Transverse colon (tissue), 4 donors: ENCODE data around the gene MAOA. TPM values are rescaled to one million over a fixed set of nuclear protein-coding genes. Genes with fewer than 3 reads are reported as not detected.

ENCODE experiments used
- DNase-seq: peaks from one replicate; pipeline ENCODE4 v3.0.0-alpha.2; 2019
- H3K27ac ChIP-seq, 4 donors: fragments of 200-600 bp; sonication (generic); 2 replicates each; pipeline ENCODE4 v1.5.1; 2016 to 2018; ENCODE audit warnings: inconsistent platforms in 4 of 4
- H3K27me3 ChIP-seq: fragments of 200-600 bp; sonication (generic); 2 replicates; pipeline ENCODE4 v1.5.1; 2017; ENCODE audit warnings: inconsistent platforms
- H3K36me3 ChIP-seq, 4 donors: fragments of 200-600 bp; sonication (generic); 2 replicates each; pipeline ENCODE4 v1.5.1; 2017 to 2019; ENCODE audit warnings: inconsistent platforms in 4 of 4
- H3K4me1 ChIP-seq, 4 donors: fragments of 200-600 bp; sonication (generic); 2 replicates each; pipeline ENCODE4 v1.5.1; 2017 to 2020; ENCODE audit warnings: inconsistent platforms in 4 of 4
- H3K4me3 ChIP-seq, 4 donors: fragments of 200-600 bp; sonication (generic); 1 replicate in 1 of 4; 2 replicates in 3 of 4; pipeline versions ENCODE4 v1.5.1 to v1.6.1; 2017 to 2019; ENCODE audit warnings: inconsistent platforms in 4 of 4
- H3K9me3 ChIP-seq, 2 donors: fragments of 200-600 bp; sonication (generic); 2 replicates each; pipeline ENCODE4 v1.5.1; 2017 to 2019; ENCODE audit warnings: inconsistent platforms in 2 of 2
- CTCF ChIP-seq, 5 experiments: fragments of 200-600 bp in 3 of 5; fragments of 450-650 bp in 2 of 5; sonication (generic) in 3 of 5; IDR thresholded peaks; 1 replicate in 2 of 5; 2 replicates in 3 of 5; pipeline ENCODE4 v1.5.1; 2016 to 2017; ENCODE audit warnings: antibody characterized with exemption in 5 of 5, inconsistent platforms in 3 of 5, mild to moderate bottlenecking in 2 of 5, moderate library complexity in 1 of 5
- EP300 ChIP-seq: sonication (generic); formaldehyde crosslinking; IDR thresholded peaks from one replicate; pipeline ENCODE4 v1.6.1; 2017; ENCODE audit warnings: antibody characterized with exemption, low read depth
- POLR2A ChIP-seq: fragments of 450-650 bp; IDR thresholded peaks from one replicate; pipeline ENCODE4 v1.6.1; 2016; ENCODE audit warnings: antibody characterized with exemption, mild to moderate bottlenecking, moderate library complexity
- POLR2AphosphoS5 ChIP-seq, 3 donors: sonication (generic); formaldehyde crosslinking; IDR thresholded peaks; one replicate each; pipeline ENCODE4 v1.6.1; 2016; ENCODE audit warnings: antibody characterized with exemption in 3 of 3
- WGBS, 2 donors: methylation state at CpG; one replicate each; pipeline ENCODE4 v1.1.5; 2018; ENCODE audit warnings: low coverage in 1 of 2; 5-methylcytosine and 5-hydroxymethylcytosine counted together
- in situ Hi-C, 4 donors: fragments of 200-750 bp; cut with MboI; loops; one replicate each; pipeline versions ENCODE4 v1.15.0 to v1.15.1; 2017; ENCODE audit warnings: low sequenced_read_pairs in 3 of 4, low pct_ligation_motif_present in 1 of 4, low pct_unique_long_range_greater_than_20kb in 1 of 4
- intact Hi-C: fragments of 100-400 bp; cut with DNase I; formaldehyde crosslinking; loops from one replicate; pipeline ENCODE4 v1.15.1; 2023; ENCODE audit warnings: low total_unique reads
- total RNA-seq, 4 donors: library from RNA; depleted of rRNA; stranded (reverse); fragments of >200 nt; gene quantifications; one replicate each; pipeline ENCODE4 v1.1.0, GENCODE V29; 2016

The MAOA gene
- total RNA-seq, 4 donors from 2014 or later: 104 to 425 (median 289) TPM

DNA sequence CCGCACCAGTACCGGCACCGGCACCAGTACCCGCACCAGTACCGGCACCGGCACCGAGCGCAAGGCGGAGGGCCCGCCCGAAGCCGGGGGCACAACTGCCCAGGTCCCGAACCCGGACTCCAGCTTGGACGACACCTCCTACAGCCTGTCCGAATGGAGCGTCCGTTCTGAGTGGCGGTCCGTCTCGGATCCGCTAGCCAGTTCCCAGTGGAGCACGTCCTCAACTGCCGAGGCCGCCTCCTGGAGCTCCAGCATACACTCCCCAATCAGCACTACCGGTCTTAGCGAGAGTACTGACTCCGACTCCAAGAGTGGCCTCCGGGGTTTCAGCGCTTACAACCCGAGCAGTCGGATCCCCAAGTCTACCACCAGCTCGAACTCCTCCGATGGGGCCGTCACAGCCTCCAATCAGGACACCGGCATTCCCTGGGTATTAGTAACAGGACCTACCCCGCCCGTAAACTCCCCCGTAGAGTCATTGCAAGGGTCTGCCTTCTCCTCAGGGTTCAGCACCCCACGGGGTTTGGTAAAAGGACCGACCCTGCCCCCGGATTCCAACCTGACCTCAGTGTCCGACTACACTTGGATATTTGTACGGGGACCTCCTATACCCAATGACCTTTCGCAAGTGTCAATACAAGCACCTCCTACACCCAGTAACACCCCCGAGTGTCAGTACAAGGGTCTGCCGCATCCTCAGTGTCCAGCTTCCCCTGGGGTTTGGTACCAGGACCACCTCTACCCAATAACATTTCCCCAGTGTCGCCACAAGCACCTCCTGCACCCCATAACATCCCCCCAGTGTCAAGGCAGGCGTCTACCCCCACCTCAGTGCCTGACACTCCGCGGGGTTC is 721 bp upstream of the MAOA start:
- Histone ChIP-seq H3K27ac (peak overlapping the region; percentile 91 to 93 (median 93)), H3K4me1 (peaks cover 0 to 4% (median 0%) of the 10 kb centered on the region in 4 donors), H3K4me3 (peak overlapping the region; percentile 52 to 83 (median 64)), H3K27me3 (no peaks in the 10 kb centered on the region), H3K36me3 (no peaks in the 10 kb centered on the region), H3K9me3 (no peaks in the 10 kb centered on the region)
- 65% methylated on average over 51 of the region's 51 CpGs; no CpG with 5 or more reads in 1 of the 2 donors for WGBS, 2 donors
- no peak for TF ChIP-seq EP300
- TF ChIP-seq POLR2A: peak; percentile 10
- peak in 1 of 5 experiments; percentile 5 for TF ChIP-seq CTCF (IDR thresholded peaks at IDR 0.05)
- TF ChIP-seq POLR2AphosphoS5 (IDR thresholded peaks at IDR 0.05): no peak
- in situ Hi-C loops (no loop called here), intact Hi-C loops (loop anchor here (5.0 kb wide), 2 partner anchors 37 to 92 kb away; no protein-coding TSS in a partner anchor)
- peak; percentile 34 for DNase-seq

GRCh38 chrX:43657671-43658070 is 1.6 kb downstream of the MAOA start:
- Histone ChIP-seq H3K4me1 (peaks cover 0 to 8% (median 2%) of the 10 kb centered on the region in 4 donors), H3K9me3 (no peaks in the 10 kb centered on the region), H3K27me3 (no peaks in the 10 kb centered on the region), H3K27ac (peak overlapping the region; percentile 38 to 64 (median 58)), H3K36me3 (no peaks in the 10 kb centered on the region), H3K4me3 (peak overlapping the region; percentile 22 to 83 (median 30))
- 70% methylated on average over 1 of the region's 1 CpG; no CpG with 5 or more reads in 1 of the 2 donors for WGBS, 2 donors
- intact Hi-C loops: loop anchor here (5.0 kb wide), 2 partner anchors 35 to 90 kb away; no protein-coding TSS in a partner anchor
- no peak for DNase-seq
- in situ Hi-C loops: no loop called here
- TF ChIP-seq EP300: no peak
- TF ChIP-seq POLR2AphosphoS5 (IDR thresholded peaks at IDR 0.05): no peak
- no peak for TF ChIP-seq CTCF (IDR thresholded peaks at IDR 0.05)
- TF ChIP-seq POLR2A: no peak

GRCh38 chrX:43661521-43662240 is 5.6 kb downstream of the MAOA start:
- in situ Hi-C loops: no loop called here

More at GRCh38 chrX:43661521-43662240, 5.6 kb downstream of the MAOA start:
- DNase-seq: no peak
- H3K4me3 ChIP-seq: no peak overlapping the region
- H3K27me3 ChIP-seq: no peaks in the 10 kb centered on the region
- peaks cover 0 to 27% (median 3%) of the 10 kb centered on the region in 4 donors for H3K4me1 ChIP-seq
- WGBS, 2 donors: 66% methylated on average over 4 of the region's 4 CpGs; no CpG with 5 or more reads in 1 of the 2 donors
- H3K36me3 ChIP-seq: no peaks in the 10 kb centered on the region
- intact Hi-C loops: no loop called here
- H3K27ac ChIP-seq: peak overlapping the region; percentile 3 to 53 (median 32)
- no peak for TF ChIP-seq CTCF (IDR thresholded peaks at IDR 0.05)
- TF ChIP-seq POLR2A: no peak
- no peak for TF ChIP-seq POLR2AphosphoS5 (IDR thresholded peaks at IDR 0.05)
- TF ChIP-seq EP300: no peak
- no peaks in the 10 kb centered on the region for H3K9me3 ChIP-seq
